Activated CD8-positive, alpha-beta memory T cell treated with anti-CD3 and anti-CD28 coated beads, Interleukin-2, amount 50 U/mL, for 1 hour (primary cell): ENCODE data around the gene CCDC154.
"Not testable (repeated sequence)": the region's sequence is repeated elsewhere in the genome, so short reads cannot be mapped to it uniquely, and the experiment has no call there.

Experiments used
- DNase-seq: peaks from one replicate; pipeline ENCODE4 v3.0.0-alpha.2; 2020; ENCODE audit errors: extremely low read depth

The CCDC154 gene

GRCh38 chr16:1455190-1456171, 11.1 kb upstream of the CCDC154 start:
- DNase-seq = no peak

GRCh38 chr16:1454561-1454960, 10.2 kb upstream of the CCDC154 start:
- DNase-seq = no peak

- no peak for DNase-seq
These were observed 9.0 kb upstream of the CCDC154 start for GRCh38 chr16:1453316-1453715.

DNA sequence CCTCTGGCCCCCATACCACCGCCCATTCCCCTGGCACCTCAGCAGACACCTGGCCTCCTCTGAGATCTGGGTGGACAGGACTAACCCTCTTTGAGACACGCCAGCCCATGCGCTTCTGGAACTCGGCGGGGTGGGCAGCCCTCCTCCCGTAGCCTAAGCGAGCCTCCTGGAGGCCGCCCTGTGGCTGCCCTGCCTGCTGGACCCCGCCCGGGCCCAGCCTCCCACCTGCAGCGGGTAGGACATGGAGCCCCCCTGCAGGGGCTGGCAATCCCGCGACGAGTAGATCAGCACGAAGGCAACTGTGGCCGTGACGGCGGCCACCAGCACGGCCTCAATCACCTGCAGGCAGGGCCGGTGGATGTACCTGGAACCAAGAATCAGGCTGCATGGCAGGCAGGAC, 8.2 kb upstream of the CCDC154 start:
- no peak for DNase-seq

DNA sequence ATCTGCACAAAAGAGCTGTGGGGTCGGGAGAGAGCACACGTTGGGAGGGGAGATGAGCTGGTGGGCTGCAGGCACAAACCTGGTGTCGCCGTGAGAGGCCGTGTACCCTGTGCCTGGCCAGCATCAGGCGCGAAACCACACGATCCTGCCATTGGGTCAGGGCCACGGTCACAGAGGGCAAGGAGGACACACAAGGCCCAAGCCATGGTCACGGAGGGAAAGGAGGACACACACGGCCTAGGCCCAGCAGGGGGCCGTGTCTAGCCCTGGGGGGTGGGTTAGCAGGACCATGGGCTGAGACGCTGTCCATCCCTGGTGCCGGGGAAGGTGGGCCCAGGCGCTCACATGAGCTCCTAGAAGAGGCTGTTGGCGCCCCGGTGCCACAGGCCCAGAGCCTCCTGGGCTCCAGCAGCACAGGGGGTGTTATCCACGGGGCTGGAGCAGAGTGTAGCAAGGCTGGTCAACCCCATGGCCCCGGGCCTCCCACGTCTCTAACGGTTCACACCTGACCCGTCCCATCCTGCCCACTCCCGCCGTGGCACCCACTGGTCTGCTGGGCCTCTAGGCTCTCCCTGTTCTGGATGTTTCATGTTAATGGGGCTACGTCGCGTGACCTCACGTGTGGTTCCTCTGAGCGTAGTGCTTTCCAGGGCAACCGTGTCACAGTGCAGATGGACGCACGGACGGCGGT, 7.5 kb upstream of the CCDC154 start:
- no peak for DNase-seq

DNA sequence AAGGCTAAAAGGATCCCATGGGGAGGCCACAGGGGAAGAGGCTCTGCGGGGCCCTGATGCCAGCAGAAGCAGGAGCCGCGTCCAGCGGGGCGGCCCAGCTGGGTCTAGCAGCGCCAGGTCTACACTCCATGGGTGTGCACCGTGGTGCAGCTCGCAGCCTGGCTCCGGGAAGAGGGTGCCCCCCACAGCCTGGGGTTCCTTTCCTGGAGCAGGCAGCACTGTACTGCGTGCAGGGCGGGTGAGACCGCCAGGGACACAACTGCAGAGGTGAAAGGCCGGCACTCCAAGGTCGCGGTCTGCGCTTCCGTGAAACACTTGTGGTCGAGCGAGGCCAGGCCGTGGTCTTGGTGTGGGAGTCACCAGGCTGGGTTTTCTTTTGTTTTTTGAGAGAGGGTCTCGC, 6.5 kb upstream of the CCDC154 start:
- DNase-seq = no peak

DNA sequence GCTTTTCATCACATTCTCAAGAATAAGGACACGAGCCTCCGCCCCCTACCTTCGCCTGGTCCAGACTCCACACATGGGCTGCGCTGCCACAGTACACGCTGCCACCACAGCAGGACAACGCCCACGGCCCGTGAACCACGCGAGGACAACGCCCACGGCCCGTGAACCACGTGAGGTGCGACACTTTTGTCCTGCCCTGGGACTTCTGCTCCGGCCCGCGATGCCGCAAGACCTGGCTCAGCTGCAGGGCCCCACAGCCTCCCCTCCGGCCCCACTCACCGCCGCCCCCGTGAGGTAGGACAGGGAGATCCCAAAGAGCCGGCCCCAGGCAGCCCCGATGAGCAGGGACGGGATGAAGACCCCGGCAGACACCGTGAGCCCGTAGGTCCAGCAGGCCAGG, 5.9 kb upstream of the CCDC154 start:
- no peak for DNase-seq

GRCh38 chr16:1449201-1449788, 4.9 kb upstream of the CCDC154 start:
- DNase-seq = no peak

- no peak for DNase-seq
These were observed 4.3 kb upstream of the CCDC154 start for GRCh38 chr16:1448536-1449116.

DNA sequence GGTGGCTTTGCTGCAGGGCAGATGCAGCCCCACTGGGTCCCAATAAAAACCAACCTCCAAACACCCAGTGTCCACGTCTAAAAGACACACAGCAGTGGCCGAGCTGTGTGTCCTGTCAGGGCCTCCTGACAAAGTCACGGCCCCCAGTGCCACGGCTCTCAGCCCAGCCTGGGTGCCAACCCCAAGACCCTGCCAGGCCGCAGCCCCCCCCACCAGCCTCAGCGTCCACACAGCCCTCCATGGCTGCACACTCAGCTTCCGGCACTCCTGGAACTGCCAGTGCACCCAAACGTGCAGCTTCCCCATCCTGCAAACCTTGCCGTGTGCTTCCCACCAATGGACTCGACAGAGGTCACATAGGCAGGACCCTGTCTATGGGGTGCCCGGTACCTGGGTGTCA, 3.6 kb upstream of the CCDC154 start:
- no peak for DNase-seq

GRCh38 chr16:1446296-1447080, 2.1 kb upstream of the CCDC154 start:
- DNase-seq = no peak

DNA sequence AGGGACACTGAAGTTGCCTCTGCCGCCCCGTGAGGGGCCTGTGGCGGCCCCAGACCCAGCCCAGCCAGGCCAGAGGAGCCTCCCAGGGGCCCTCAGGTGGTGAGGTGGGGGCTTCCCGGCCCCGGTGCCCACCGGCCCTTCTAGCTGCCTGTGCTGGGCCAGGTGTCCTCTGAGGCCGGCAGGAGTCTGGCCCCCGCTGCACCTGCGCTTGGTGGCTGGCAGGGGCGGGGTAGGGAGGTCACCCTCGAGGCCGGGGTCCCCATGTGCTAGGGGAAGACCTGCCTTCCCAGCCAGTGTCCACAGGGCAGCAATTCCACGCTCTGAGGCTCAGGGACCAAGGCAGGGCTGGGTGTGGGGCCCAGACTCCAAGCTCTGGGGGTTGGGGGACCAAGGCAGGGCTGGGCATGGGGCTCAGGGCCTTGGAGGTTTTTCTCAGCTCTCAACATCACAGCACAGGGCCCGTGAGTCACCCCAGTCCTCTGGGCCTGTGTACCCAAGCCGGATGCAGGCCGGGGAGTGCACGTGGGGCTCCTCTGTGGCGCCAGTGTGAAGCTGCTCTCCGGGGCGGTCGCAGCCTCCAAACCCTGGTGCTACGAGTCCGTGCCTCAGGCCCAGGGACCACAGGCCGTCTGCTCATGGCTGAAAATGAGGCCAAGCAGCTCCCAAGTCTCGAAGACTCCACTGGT, 1.3 kb upstream of the CCDC154 start:
- no peak for DNase-seq

DNA sequence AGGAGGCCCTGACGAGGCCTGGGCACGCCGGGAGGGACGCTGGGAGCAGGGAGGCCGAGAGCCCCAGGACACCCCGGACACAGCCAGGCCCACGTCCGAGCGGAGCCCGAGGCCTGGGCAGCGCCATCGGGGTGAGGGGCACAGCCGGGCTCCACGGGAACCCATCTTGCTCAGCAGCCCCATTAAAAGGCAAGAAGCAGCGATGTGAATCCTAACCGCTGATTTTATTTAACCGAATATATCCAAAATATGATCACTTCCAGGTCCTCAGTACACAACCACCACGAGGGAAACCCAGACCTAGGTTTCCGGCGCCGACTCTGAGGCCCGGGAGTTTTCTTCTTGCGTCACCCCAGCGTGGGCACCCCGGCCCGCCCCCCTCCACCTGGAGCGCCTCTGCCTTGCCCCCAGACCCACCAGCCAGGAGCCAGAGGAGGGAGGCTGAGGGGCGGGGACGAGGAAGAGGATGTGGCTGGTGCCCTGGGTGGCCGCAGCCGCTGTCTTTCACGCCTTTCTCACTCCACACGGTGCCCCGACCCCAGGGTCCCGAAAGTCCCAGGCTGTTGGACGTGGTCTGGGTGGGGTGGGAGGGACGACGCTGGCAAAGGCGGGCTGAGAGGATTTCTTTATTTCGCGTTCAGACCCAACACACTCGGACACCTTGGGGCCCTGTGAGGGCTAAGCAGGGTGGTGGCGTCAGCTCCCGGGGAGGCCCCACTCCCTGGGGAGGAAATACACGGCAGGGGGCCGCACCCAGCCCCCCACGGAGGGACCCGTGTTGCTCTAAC, 568 bp upstream of the CCDC154 start:
- DNase-seq = no peak

GRCh38 chr16:1443403-1443973, 868 bp downstream of the CCDC154 start:
- no peak for DNase-seq

GRCh38 chr16:1442697-1443096, 1.7 kb downstream of the CCDC154 start:
- DNase-seq = no peak

GRCh38 chr16:1441391-1441829, 2.9 kb downstream of the CCDC154 start:
- DNase-seq = no peak

GRCh38 chr16:1439699-1440074, 4.7 kb downstream of the CCDC154 start:
- not testable (repeated sequence) for DNase-seq

GRCh38 chr16:1439058-1439698, 5.2 kb downstream of the CCDC154 start:
- DNase-seq = no peak
